ENCODE results near the gene USP6NL.
"Not testable (repeated sequence)": the region's sequence is repeated elsewhere in the genome, so short reads cannot be mapped to it uniquely, and the experiment has no call there.

USP6NL gene

GRCh38 chr10:11440250-11441150 lies 170.9 kb downstream of the USP6NL start:
- Histone ChIP-seq H3K36me3 (ENCODE audit: insufficient read depth, low read length) (no peaks in the 10 kb centered on the region), H3K4me3 (no peak overlapping the region), H3K27ac (no peak overlapping the region), H3K9ac (ENCODE audit: insufficient read length) (no peak overlapping the region), H3K9me3 (ENCODE audit: low read depth, low read length) (no peaks in the 10 kb centered on the region)
- no peak for DNase-seq (ENCODE audit: low read depth, low spot score)
- TF ChIP-seq EZH2 (IDR thresholded peaks at IDR 0.05) (no peak), FOXP2 (optimal IDR thresholded peaks at IDR 0.05; ENCODE audit: control extremely low read depth, extremely low read length, insufficient read depth) (no peak), POLR2AphosphoS5 (IDR thresholded peaks at IDR 0.05; ENCODE audit: borderline replicate concordance, low read depth, low read length) (no peak)

- TF ChIP-seq EZH2 (IDR thresholded peaks at IDR 0.05): no peak
- no peak for TF ChIP-seq FOXP2 (optimal IDR thresholded peaks at IDR 0.05; ENCODE audit: control extremely low read depth, extremely low read length, insufficient read depth)
- no peak for TF ChIP-seq POLR2AphosphoS5 (IDR thresholded peaks at IDR 0.05; ENCODE audit: borderline replicate concordance, low read depth, low read length)
- DNase-seq (ENCODE audit: low read depth, low spot score): no peak
Measured at GRCh38 chr10:11439523-11440053, 171.9 kb downstream of the USP6NL start.

GRCh38 chr10:11437391-11438142 lies 173.9 kb downstream of the USP6NL start:
- no peaks in the 10 kb centered on the region for H3K36me3 ChIP-seq (ENCODE audit: insufficient read depth, low read length)
- H3K9ac ChIP-seq (ENCODE audit: insufficient read length): no peak overlapping the region
- DNase-seq (ENCODE audit: low read depth, low spot score): no peak
- TF ChIP-seq FOXP2 (optimal IDR thresholded peaks at IDR 0.05; ENCODE audit: control extremely low read depth, extremely low read length, insufficient read depth) (no peak), EZH2 (IDR thresholded peaks at IDR 0.05) (no peak), POLR2AphosphoS5 (IDR thresholded peaks at IDR 0.05; ENCODE audit: borderline replicate concordance, low read depth, low read length) (no peak)
- H3K4me3 ChIP-seq: no peak overlapping the region
- H3K9me3 ChIP-seq (ENCODE audit: low read depth, low read length): no peaks in the 10 kb centered on the region
- H3K27ac ChIP-seq: no peak overlapping the region

More at GRCh38 chr10:11439523-11440053, 171.9 kb downstream of the USP6NL start:
- Histone ChIP-seq H3K9ac (ENCODE audit: insufficient read length) (no peak overlapping the region), H3K27ac (no peak overlapping the region), H3K36me3 (ENCODE audit: insufficient read depth, low read length) (no peaks in the 10 kb centered on the region), H3K4me3 (no peak overlapping the region), H3K9me3 (ENCODE audit: low read depth, low read length) (no peaks in the 10 kb centered on the region)

GRCh38 chr10:11436445-11436844 lies 175.0 kb downstream of the USP6NL start:
- not testable (repeated sequence) for H3K27ac ChIP-seq; DNase-seq (ENCODE audit: low read depth, low spot score); H3K36me3 ChIP-seq (ENCODE audit: insufficient read depth, low read length); H3K4me3 ChIP-seq; H3K9ac ChIP-seq (ENCODE audit: insufficient read length); H3K9me3 ChIP-seq (ENCODE audit: low read depth, low read length)

- TF ChIP-seq EZH2 (IDR thresholded peaks at IDR 0.05): no peak
- no peak for TF ChIP-seq FOXP2 (optimal IDR thresholded peaks at IDR 0.05; ENCODE audit: control extremely low read depth, extremely low read length, insufficient read depth)
- TF ChIP-seq POLR2AphosphoS5 (IDR thresholded peaks at IDR 0.05; ENCODE audit: borderline replicate concordance, low read depth, low read length): no peak
- no peak overlapping the region for H3K4me3 ChIP-seq
- DNase-seq (ENCODE audit: low read depth, low spot score): no peak
- no peaks in the 10 kb centered on the region for H3K36me3 ChIP-seq (ENCODE audit: insufficient read depth, low read length)
- no peak overlapping the region for H3K27ac ChIP-seq
- no peak overlapping the region for H3K9ac ChIP-seq (ENCODE audit: insufficient read length)
- H3K9me3 ChIP-seq (ENCODE audit: low read depth, low read length): no peaks in the 10 kb centered on the region
Measured at GRCh38 chr10:11435581-11435981, 175.9 kb downstream of the USP6NL start.

- DNase-seq (ENCODE audit: low read depth, low spot score): no peak
Measured at GRCh38 chr10:11434324-11434723, 177.1 kb downstream of the USP6NL start.

GRCh38 chr10:11433657-11434056 lies 177.8 kb downstream of the USP6NL start:
- Histone ChIP-seq H3K4me3 (no peak overlapping the region), H3K27ac (no peak overlapping the region), H3K36me3 (ENCODE audit: insufficient read depth, low read length) (no peaks in the 10 kb centered on the region), H3K9ac (ENCODE audit: insufficient read length) (no peak overlapping the region), H3K9me3 (ENCODE audit: low read depth, low read length) (no peaks in the 10 kb centered on the region)
- DNase-seq (ENCODE audit: low read depth, low spot score): no peak
- no peak for TF ChIP-seq EZH2 (IDR thresholded peaks at IDR 0.05)
- no peak for TF ChIP-seq FOXP2 (optimal IDR thresholded peaks at IDR 0.05; ENCODE audit: control extremely low read depth, extremely low read length, insufficient read depth)
- TF ChIP-seq POLR2AphosphoS5 (IDR thresholded peaks at IDR 0.05; ENCODE audit: borderline replicate concordance, low read depth, low read length): no peak

More at GRCh38 chr10:11434324-11434723, 177.1 kb downstream of the USP6NL start:
- Histone ChIP-seq H3K36me3 (ENCODE audit: insufficient read depth, low read length) (no peaks in the 10 kb centered on the region), H3K9me3 (ENCODE audit: low read depth, low read length) (no peaks in the 10 kb centered on the region), H3K4me3 (no peak overlapping the region), H3K27ac (no peak overlapping the region), H3K9ac (ENCODE audit: insufficient read length) (no peak overlapping the region)
- TF ChIP-seq FOXP2 (optimal IDR thresholded peaks at IDR 0.05; ENCODE audit: control extremely low read depth, extremely low read length, insufficient read depth) (no peak), EZH2 (IDR thresholded peaks at IDR 0.05) (no peak), POLR2AphosphoS5 (IDR thresholded peaks at IDR 0.05; ENCODE audit: borderline replicate concordance, low read depth, low read length) (no peak)

GRCh38 chr10:11431216-11431555 lies 180.3 kb downstream of the USP6NL start:
- H3K27ac ChIP-seq: no peak overlapping the region
- H3K4me3 ChIP-seq: no peak overlapping the region
- H3K9ac ChIP-seq (ENCODE audit: insufficient read length): no peak overlapping the region
- no peaks in the 10 kb centered on the region for H3K9me3 ChIP-seq (ENCODE audit: low read depth, low read length)
- H3K36me3 ChIP-seq (ENCODE audit: insufficient read depth, low read length): no peaks in the 10 kb centered on the region
- DNase-seq (ENCODE audit: low read depth, low spot score): no peak
- TF ChIP-seq EZH2 (IDR thresholded peaks at IDR 0.05) (no peak), POLR2AphosphoS5 (IDR thresholded peaks at IDR 0.05; ENCODE audit: borderline replicate concordance, low read depth, low read length) (no peak), FOXP2 (optimal IDR thresholded peaks at IDR 0.05; ENCODE audit: control extremely low read depth, extremely low read length, insufficient read depth) (no peak)

All from SK-N-MC (cell line).